Activated CD4-positive, alpha-beta T cell treated with anti-CD3 and anti-CD28 coated beads for 36 hours (primary cell): ENCODE measurements around the gene SPATA21. TPM values are rescaled to one million over a fixed set of nuclear protein-coding genes. Genes with fewer than 3 reads are reported as not detected.

Experiments used
- total RNA-seq, 2 experiments: library from RNA; stranded (reverse); gene quantifications; one replicate each; pipeline ENCODE4 v1.2.3, GENCODE V29; 2021

Gene SPATA21
- total RNA-seq, 2 experiments from 2014 or later = not detected

Other genes with a start within 250 kb of the SPATA21 start
- 1 to 10 TPM; 4.9 to 6.5 TPM for gene ARHGEF19, start 224.8 kb downstream of the SPATA21 start, total RNA-seq
- 1 to 10 TPM; 2.4 to 3.7 TPM for gene CPLANE2, start 200.2 kb downstream of the SPATA21 start, total RNA-seq
- 10 to 100 TPM; 14.3 to 18.1 TPM for gene FBXO42, start 84.9 kb downstream of the SPATA21 start, total RNA-seq
- 100 to 1,000 TPM; 184 to 238 TPM for gene SZRD1, start 70.2 kb downstream of the SPATA21 start, total RNA-seq
- 10 to 100 TPM; 46.5 to 54.2 TPM for gene NECAP2, start 3.3 kb upstream of the SPATA21 start, total RNA-seq
- 1,000 to 10,000 TPM; 1,573 to 2,291 TPM for gene RNU1-1, start 76.9 kb upstream of the SPATA21 start, total RNA-seq
- gene NBPF1, start 176.1 kb upstream of the SPATA21 start, total RNA-seq = 1 to 10 TPM; 5.8 to 6.2 TPM
- gene RNU1-3, start 229.5 kb upstream of the SPATA21 start, total RNA-seq = 1,000 to 10,000 TPM; 1,573 to 2,291 TPM